ENCODE results near the gene UFC1.

UFC1 gene

DNA sequence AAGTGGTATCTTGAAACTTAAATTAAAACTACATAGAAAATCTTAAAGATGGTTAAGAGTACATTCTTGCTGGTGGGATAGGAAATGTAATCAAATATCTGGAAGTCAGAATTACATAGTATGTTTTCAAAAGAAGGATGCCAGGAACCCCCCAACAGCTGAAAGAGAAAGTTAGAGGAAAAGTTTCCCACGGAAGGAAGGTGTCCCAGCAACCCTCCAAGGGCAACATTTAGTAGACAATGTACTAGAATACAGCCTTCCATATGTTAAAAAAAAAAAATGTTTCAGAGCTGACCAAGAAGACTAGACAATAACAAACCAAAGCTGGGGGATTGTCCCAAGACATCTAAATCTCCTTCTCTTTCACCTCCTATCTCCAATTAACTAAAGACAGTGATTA is 23.5 kb upstream of the UFC1 start:
- DNase-seq (ENCODE audit: low read depth, low spot score): no peak
- peaks cover 41% of the 10 kb centered on the region for H3K36me3 ChIP-seq (ENCODE audit: insufficient read depth, low read length)
- no peak overlapping the region for H3K27ac ChIP-seq
- no peak for TF ChIP-seq POLR2AphosphoS5 (IDR thresholded peaks at IDR 0.05; ENCODE audit: borderline replicate concordance, low read depth, low read length)
- no peak for TF ChIP-seq EZH2 (IDR thresholded peaks at IDR 0.05)
- no peak for TF ChIP-seq FOXP2 (optimal IDR thresholded peaks at IDR 0.05; ENCODE audit: control extremely low read depth, extremely low read length, insufficient read depth)
- H3K4me3 ChIP-seq: no peak overlapping the region
- no peaks in the 10 kb centered on the region for H3K9me3 ChIP-seq (ENCODE audit: low read depth, low read length)
- H3K9ac ChIP-seq (ENCODE audit: insufficient read length): no peak overlapping the region

DNA sequence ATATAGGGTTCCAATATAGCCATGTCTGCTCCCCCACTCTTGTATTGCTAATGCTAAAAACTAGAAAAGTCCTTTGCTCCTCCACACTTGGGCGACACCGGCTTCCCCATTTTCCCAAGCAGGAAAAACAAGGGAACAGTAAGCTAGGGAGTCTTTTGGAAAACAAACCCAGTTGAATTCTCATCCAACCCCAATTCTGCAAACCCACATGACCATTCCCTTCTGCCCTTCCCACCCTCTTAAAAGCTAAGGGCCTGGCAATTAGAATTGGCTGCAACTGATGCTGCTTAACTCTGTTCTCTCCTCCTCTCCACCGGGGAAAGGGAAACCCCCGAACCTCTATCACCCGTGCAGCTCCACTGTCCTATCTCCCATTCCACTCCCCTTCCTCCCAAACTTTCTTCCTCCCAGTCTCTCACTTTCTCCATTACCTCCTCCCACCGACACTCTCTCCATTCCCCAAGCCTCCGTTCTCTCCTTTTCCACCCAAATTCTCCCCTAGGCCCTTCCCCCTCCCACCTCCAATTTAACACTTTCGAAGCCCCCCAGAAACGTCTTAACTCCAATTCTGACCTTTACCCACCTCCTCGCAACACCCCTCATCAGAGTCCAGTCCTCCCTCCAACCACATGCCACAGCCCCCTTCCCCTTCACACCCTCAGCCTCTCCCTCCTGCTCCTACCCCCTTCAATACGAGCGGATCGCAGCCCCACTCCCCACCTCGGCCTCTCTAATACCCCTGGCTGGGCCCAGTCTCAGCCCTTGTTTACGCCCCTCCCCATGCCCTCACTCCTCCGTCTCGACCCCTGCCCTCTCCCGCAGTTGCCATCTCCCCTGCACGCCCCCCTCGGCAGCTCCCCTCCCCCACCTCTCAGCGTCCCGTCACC is 22.0 kb upstream of the UFC1 start:
- no peak for DNase-seq (ENCODE audit: low read depth, low spot score)
- TF ChIP-seq POLR2AphosphoS5 (IDR thresholded peaks at IDR 0.05; ENCODE audit: borderline replicate concordance, low read depth, low read length) (no peak), EZH2 (IDR thresholded peaks at IDR 0.05) (no peak), FOXP2 (optimal IDR thresholded peaks at IDR 0.05; ENCODE audit: control extremely low read depth, extremely low read length, insufficient read depth) (no peak)
- Histone ChIP-seq H3K36me3 (ENCODE audit: insufficient read depth, low read length) (peaks cover 30% of the 10 kb centered on the region), H3K9me3 (ENCODE audit: low read depth, low read length) (no peaks in the 10 kb centered on the region), H3K9ac (ENCODE audit: insufficient read length) (peak overlapping the region; percentile 92), H3K27ac (peak overlapping the region; percentile 98), H3K4me3 (peak overlapping the region; percentile 97)

DNA sequence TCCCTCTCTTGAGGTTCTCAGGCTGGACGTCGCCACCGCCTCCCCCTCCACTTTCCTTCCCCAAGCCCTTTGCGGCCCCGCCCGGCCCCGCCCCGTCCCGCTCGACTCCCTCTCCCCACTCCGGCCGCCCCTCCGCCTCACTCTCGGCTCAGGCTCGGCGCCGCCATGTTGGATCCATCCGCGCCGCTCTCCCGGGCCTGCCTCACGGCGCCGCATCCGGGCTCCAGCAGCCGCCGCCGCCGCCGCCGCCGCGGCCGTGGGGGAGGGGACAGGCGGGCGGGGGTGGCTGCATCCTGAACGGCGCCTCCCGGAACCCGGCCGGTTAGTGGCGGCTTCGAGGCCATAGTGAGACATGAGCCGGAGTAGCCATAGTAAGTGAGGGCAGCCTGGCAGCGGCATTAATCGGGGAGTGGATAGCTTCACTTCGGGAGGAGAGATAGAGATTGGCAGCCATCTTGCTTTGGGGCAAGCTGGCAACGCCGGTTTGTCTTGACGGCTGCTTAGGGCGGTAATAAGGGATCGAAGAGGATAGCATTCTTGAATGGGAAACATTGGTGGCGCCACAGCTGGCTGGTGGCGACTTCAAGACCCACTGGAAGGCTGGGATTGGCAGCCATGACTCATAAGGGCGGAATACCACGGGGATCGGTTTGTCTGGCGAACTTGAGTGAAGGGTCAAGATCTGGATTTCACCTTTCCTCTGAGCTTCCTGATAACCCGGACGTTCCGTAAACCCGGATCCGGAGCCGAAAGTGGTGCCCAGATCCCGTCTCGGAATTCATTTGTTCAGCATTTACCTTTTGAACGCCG is 21.2 kb upstream of the UFC1 start, which contains the start of gene DEDD:
Gene DEDD (minus strand): TSS at position 258 of the 810 bp plus-strand sequence. CDS start 8,205 bp downstream, outside the sequence.
- H3K9me3 ChIP-seq (ENCODE audit: low read depth, low read length): no peaks in the 10 kb centered on the region

DNA sequence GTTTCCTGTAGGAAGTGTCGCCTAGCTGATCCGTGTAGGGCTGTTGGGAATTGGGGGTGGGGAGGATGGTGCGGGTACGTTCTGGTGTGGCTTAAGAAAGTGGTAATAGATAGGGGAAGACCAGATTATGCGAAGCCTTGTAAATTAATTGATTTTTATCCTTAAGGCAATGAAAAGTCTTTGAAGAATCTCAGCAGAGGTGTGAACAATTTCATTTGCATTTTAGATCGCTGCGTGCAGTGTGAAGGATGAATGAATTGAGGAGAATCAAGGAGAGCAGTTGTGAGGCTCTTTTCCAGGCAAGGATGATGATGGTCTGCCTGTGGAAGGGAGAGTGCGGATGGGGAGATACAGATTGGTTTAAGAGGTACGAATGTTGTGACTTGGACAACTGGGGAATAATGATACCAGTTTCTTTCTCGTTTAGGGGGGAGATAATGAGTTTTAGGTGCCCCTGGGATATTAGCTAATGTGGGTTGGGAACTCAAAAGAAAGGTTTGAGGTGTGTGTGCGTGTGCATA is 20.5 kb upstream of the UFC1 start:
- no peak for TF ChIP-seq FOXP2 (optimal IDR thresholded peaks at IDR 0.05; ENCODE audit: control extremely low read depth, extremely low read length, insufficient read depth)
- no peak for TF ChIP-seq POLR2AphosphoS5 (IDR thresholded peaks at IDR 0.05; ENCODE audit: borderline replicate concordance, low read depth, low read length)
- no peak for TF ChIP-seq EZH2 (IDR thresholded peaks at IDR 0.05)
- peak overlapping the region; percentile 98 for H3K27ac ChIP-seq
- H3K9me3 ChIP-seq (ENCODE audit: low read depth, low read length): no peaks in the 10 kb centered on the region
- peak overlapping the region; percentile 97 for H3K4me3 ChIP-seq
- peaks cover 15% of the 10 kb centered on the region; the same call in 1 of the 2 replicates for H3K36me3 ChIP-seq (ENCODE audit: insufficient read depth, low read length)
- H3K9ac ChIP-seq (ENCODE audit: insufficient read length): peak overlapping the region; percentile 92
- no peak for DNase-seq (ENCODE audit: low read depth, low spot score)

More for the DNA sequence above, 21.2 kb upstream of the UFC1 start, which contains the start of gene DEDD:
- H3K27ac ChIP-seq: peak within 1 kb of the TSS; percentile 98
- peak; percentile 86 for DNase-seq (ENCODE audit: low read depth, low spot score)
- H3K4me3 ChIP-seq: peak within 1 kb of the TSS; percentile 97
- TF ChIP-seq POLR2AphosphoS5 (IDR thresholded peaks at IDR 0.05; ENCODE audit: borderline replicate concordance, low read depth, low read length) (peak; percentile 35; the same call in 1 of the 2 replicates), FOXP2 (optimal IDR thresholded peaks at IDR 0.05; ENCODE audit: control extremely low read depth, extremely low read length, insufficient read depth) (no peak)
- H3K9ac ChIP-seq (ENCODE audit: insufficient read length): peak within 1 kb of the TSS; percentile 92
- peaks cover 22% of the 10 kb centered on the region for H3K36me3 ChIP-seq (ENCODE audit: insufficient read depth, low read length)

DNA sequence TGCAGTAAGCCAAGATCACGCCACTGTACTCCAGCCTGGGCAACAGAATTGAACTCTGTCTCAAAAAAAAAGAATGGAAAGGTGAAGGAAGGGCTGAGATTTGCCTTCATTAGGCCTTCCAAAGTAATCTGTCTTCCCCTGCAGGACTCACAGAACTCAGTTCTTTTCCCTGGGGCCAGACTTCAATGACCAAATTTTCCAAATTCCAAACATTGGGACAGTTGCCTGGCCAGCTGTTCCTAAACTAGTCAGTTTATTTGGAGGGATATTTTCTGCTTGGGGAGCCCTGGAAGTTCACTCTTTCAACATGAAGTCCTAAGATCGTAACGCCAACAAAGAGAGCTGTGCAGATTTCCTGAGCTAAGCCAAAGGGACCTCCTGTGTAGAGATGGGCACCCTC is 15.9 kb upstream of the UFC1 start:
- Histone ChIP-seq H3K27ac (no peak overlapping the region), H3K9ac (ENCODE audit: insufficient read length) (no peak overlapping the region), H3K4me3 (no peak overlapping the region), H3K9me3 (ENCODE audit: low read depth, low read length) (no peaks in the 10 kb centered on the region), H3K36me3 (ENCODE audit: insufficient read depth, low read length) (no peaks in the 10 kb centered on the region)
- no peak for TF ChIP-seq FOXP2 (optimal IDR thresholded peaks at IDR 0.05; ENCODE audit: control extremely low read depth, extremely low read length, insufficient read depth)
- no peak for TF ChIP-seq EZH2 (IDR thresholded peaks at IDR 0.05)
- TF ChIP-seq POLR2AphosphoS5 (IDR thresholded peaks at IDR 0.05; ENCODE audit: borderline replicate concordance, low read depth, low read length): no peak
- no peak for DNase-seq (ENCODE audit: low read depth, low spot score)

DNA sequence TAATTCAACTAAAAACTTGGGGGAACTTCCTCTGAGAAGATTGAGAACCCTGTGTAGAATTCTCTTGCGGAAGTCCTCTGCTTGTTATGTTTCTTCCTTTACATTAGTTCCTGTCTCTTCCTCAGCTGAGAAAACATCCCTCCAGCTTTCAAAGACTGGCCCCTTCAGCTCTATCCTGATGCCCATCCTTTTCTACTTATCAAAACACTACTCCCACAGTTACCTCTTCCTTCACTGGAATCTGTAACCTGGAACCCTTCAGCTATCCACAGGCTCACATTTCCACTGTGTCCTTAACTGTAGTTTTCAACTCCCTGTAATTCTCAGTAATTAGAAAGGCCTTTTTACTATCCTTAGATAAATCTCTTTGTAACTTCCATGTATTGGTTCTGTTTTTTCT is 15.3 kb upstream of the UFC1 start:
- H3K4me3 ChIP-seq: no peak overlapping the region
- H3K9me3 ChIP-seq (ENCODE audit: low read depth, low read length): no peaks in the 10 kb centered on the region
- H3K27ac ChIP-seq: no peak overlapping the region
- no peaks in the 10 kb centered on the region for H3K36me3 ChIP-seq (ENCODE audit: insufficient read depth, low read length)
- TF ChIP-seq POLR2AphosphoS5 (IDR thresholded peaks at IDR 0.05; ENCODE audit: borderline replicate concordance, low read depth, low read length): no peak
- no peak for TF ChIP-seq EZH2 (IDR thresholded peaks at IDR 0.05)
- TF ChIP-seq FOXP2 (optimal IDR thresholded peaks at IDR 0.05; ENCODE audit: control extremely low read depth, extremely low read length, insufficient read depth): no peak
- no peak overlapping the region for H3K9ac ChIP-seq (ENCODE audit: insufficient read length)
- DNase-seq (ENCODE audit: low read depth, low spot score): no peak

DNA sequence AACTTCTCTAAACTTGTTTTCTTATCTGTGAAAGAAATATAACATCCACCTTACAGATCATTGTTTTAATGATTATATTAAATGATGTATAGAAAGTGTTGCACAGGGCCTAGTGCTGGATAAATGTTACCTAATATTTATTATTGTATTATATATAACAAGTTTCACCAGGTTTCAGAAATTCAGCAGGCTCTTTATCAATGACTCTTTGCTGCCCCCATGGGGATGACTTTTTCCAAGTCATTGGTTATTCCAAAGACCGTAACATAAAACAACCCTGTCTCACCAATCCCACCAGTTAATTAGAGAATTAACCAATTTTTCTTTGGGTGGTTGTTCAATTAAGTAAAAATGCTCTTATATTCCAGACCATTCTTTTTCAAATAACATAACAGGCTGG is 14.0 kb upstream of the UFC1 start:
- Histone ChIP-seq H3K36me3 (ENCODE audit: insufficient read depth, low read length) (no peaks in the 10 kb centered on the region), H3K9ac (ENCODE audit: insufficient read length) (no peak overlapping the region), H3K4me3 (no peak overlapping the region), H3K9me3 (ENCODE audit: low read depth, low read length) (no peaks in the 10 kb centered on the region), H3K27ac (no peak overlapping the region)
- TF ChIP-seq FOXP2 (optimal IDR thresholded peaks at IDR 0.05; ENCODE audit: control extremely low read depth, extremely low read length, insufficient read depth): no peak
- TF ChIP-seq POLR2AphosphoS5 (IDR thresholded peaks at IDR 0.05; ENCODE audit: borderline replicate concordance, low read depth, low read length): no peak
- TF ChIP-seq EZH2 (IDR thresholded peaks at IDR 0.05): no peak
- DNase-seq (ENCODE audit: low read depth, low spot score): no peak

Data from SK-N-MC (cell line).